SK-N-MC (cell line): ENCODE data around the gene PDE4B.

Experiments used
- EZH2 ChIP-seq: fragments of 200-600 bp; sonication (generic); IDR thresholded peaks from one replicate; pipeline ENCODE4 v1.6.1; 2017; ENCODE audit warnings: antibody characterized with exemption
- POLR2AphosphoS5 ChIP-seq: IDR thresholded peaks from 2 replicates; pipeline ENCODE4 v1.6.1; 2012; ENCODE audit warnings: mild to moderate bottlenecking, low read depth, low read length, borderline replicate concordance

DNA sequence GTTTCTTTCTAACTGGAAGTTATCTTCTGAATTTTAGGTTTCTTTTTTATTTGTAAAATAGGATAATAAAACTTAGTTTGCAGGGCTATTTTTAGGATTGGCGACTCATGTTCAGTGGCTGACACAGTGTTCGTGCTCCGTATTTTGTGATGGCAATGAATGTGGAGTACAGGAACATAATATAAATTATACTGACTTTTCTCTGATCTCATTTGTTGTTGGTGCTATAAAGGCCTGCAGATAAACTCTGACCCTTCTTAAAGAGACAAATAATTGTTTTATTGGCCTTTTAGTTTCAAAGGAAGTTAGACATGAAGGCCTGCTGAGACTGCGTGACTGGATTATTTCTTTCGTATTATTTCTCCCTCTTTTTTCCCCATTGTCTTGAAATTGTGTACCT is 339.6 kb downstream of the PDE4B start:
- TF ChIP-seq EZH2 (no peak), POLR2AphosphoS5 (no peak)
